NCI-H2081 treated with DMSO at 0.1 percent for 48 hours (cell line): ENCODE results near the gene A3GALT2.
A peak's percentile ranks its signal among the peaks of the same experiment; 100 is the strongest.
"Not testable (repeated sequence)": the region's sequence is repeated elsewhere in the genome, so short reads cannot be mapped to it uniquely, and the experiment has no call there.

Source experiments
- DNase-seq: peaks from one replicate; lab custom pipeline; 2025; lab: John Stamatoyannopoulos, UW

A3GALT2 gene

GRCh38 chr1:33311706-33312412 is 9.0 kb downstream of the A3GALT2 start:
- DNase-seq = no peak

- no peak for DNase-seq
Observed at GRCh38 chr1:33310702-33311101, 10.2 kb downstream of the A3GALT2 start.

- DNase-seq = not testable (repeated sequence)
Observed at GRCh38 chr1:33309351-33309750, 11.5 kb downstream of the A3GALT2 start.

- no peak for DNase-seq
Observed at GRCh38 chr1:33307494-33307864, 13.4 kb downstream of the A3GALT2 start.

- no peak for DNase-seq
Observed at GRCh38 chr1:33306653-33307493, 14.0 kb downstream of the A3GALT2 start.

- DNase-seq = no peak
Observed at GRCh38 chr1:33305816-33306652, 14.9 kb downstream of the A3GALT2 start.

- no peak for DNase-seq
Observed at GRCh38 chr1:33305016-33305415, 15.9 kb downstream of the A3GALT2 start.

GRCh38 chr1:33302325-33302724 is 18.6 kb downstream of the A3GALT2 start:
- no peak for DNase-seq

GRCh38 chr1:33301273-33301984 is 19.5 kb downstream of the A3GALT2 start:
- DNase-seq = no peak

GRCh38 chr1:33300673-33301072 is 20.2 kb downstream of the A3GALT2 start:
- no peak for DNase-seq

- no peak for DNase-seq
Observed at GRCh38 chr1:33299461-33300155, 21.3 kb downstream of the A3GALT2 start.

GRCh38 chr1:33298623-33299277 is 22.1 kb downstream of the A3GALT2 start:
- DNase-seq = peak; percentile 23

GRCh38 chr1:33297911-33298622 is 22.8 kb downstream of the A3GALT2 start:
- no peak for DNase-seq

- DNase-seq = no peak
Observed at GRCh38 chr1:33296824-33297223, 24.1 kb downstream of the A3GALT2 start.

GRCh38 chr1:33296082-33296458 is 24.8 kb downstream of the A3GALT2 start:
- no peak for DNase-seq

- no peak for DNase-seq
Observed at GRCh38 chr1:33295450-33296081, 25.3 kb downstream of the A3GALT2 start.

- no peak for DNase-seq
Observed at GRCh38 chr1:33295023-33295422, 25.9 kb downstream of the A3GALT2 start.

GRCh38 chr1:33294071-33295010 is 26.6 kb downstream of the A3GALT2 start:
- no peak for DNase-seq
